ENCODE measurements around the gene CYYR1.

DNA sequence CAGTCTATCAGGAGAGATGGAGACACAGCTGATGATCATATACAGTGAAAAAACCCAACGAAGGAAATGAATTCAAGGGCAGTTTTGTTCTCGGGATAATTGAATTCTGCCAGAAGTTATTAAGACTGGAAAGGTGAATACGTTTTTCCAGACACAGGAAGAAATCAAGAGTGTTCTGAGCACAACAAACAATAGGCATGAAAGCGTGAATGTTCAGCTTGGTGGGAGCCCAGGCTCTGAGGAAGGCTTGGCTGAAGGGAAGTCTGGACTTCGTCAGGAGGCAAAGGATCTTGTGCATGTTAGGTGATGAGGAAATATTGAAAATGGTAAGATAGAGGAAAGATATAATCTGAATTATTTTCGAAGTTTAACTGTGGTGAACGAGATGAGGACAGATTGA is 50.4 kb downstream of the CYYR1 start:
- no peak for TF ChIP-seq ESRRA (IDR thresholded peaks at IDR 0.05; ENCODE audit: borderline replicate concordance, low read length)
- no peak for TF ChIP-seq CEBPB (IDR thresholded peaks at IDR 0.05)
- TF ChIP-seq, protein P1, sequence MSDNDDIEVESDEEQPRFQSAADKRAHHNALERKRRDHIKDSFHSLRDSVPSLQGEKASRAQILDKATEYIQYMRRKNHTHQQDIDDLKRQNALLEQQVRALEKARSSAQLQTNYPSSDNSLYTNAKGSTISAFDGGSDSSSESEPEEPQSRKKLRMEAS (IDR thresholded peaks at IDR 0.05), result no peak
- TF ChIP-seq EP300 (IDR thresholded peaks at IDR 0.05), result no peak
- TF ChIP-seq, protein P2, sequence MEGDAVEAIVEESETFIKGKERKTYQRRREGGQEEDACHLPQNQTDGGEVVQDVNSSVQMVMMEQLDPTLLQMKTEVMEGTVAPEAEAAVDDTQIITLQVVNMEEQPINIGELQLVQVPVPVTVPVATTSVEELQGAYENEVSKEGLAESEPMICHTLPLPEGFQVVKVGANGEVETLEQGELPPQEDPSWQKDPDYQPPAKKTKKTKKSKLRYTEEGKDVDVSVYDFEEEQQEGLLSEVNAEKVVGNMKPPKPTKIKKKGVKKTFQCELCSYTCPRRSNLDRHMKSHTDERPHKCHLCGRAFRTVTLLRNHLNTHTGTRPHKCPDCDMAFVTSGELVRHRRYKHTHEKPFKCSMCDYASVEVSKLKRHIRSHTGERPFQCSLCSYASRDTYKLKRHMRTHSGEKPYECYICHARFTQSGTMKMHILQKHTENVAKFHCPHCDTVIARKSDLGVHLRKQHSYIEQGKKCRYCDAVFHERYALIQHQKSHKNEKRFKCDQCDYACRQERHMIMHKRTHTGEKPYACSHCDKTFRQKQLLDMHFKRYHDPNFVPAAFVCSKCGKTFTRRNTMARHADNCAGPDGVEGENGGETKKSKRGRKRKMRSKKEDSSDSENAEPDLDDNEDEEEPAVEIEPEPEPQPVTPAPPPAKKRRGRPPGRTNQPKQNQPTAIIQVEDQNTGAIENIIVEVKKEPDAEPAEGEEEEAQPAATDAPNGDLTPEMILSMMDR (IDR thresholded peaks at IDR 0.05), result no peak
- no peak for TF ChIP-seq NFE2L2 (conservative IDR thresholded peaks at IDR 0.05; ENCODE audit: low read length)
- no peak for TF ChIP-seq MAZ (IDR thresholded peaks at IDR 0.05; ENCODE audit: borderline replicate concordance, low read depth, low read length)
- no peak for TF ChIP-seq POLR2A (IDR thresholded peaks at IDR 0.05; ENCODE audit: low read length)
- TF ChIP-seq, protein P3, sequence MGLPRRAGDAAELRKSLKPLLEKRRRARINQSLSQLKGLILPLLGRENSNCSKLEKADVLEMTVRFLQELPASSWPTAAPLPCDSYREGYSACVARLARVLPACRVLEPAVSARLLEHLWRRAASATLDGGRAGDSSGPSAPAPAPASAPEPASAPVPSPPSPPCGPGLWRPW (IDR thresholded peaks at IDR 0.05), result no peak
- no peak for TF ChIP-seq RFX5 (IDR thresholded peaks at IDR 0.05)
- TF ChIP-seq KDM1A (IDR thresholded peaks at IDR 0.05; ENCODE audit: low read depth), result no peak

Measured in A549 (cell line).